Uterus (tissue), 4 donors: ENCODE data around the gene HIGD1A. TPM values are rescaled to one million over a fixed set of nuclear protein-coding genes. Genes with fewer than 3 reads are reported as not detected.

Experiments used
- DNase-seq, 2 donors: peaks; one replicate each; pipeline ENCODE4 v3.0.0-alpha.2; 2019 to 2020
- H3K27ac ChIP-seq, 2 donors: fragments of 200-600 bp; sonication (generic); 1 replicate in 1 of 2; 2 replicates in 1 of 2; pipeline ENCODE4 v1.5.1; 2016 to 2018
- H3K27me3 ChIP-seq, 2 donors: fragments of 200-600 bp; sonication (generic); one replicate each; pipeline ENCODE4 v1.5.1; 2018 to 2019; ENCODE audit warnings: control low read depth in 1 of 2
- H3K36me3 ChIP-seq, 2 donors: fragments of 200-600 bp; sonication (generic); one replicate each; pipeline ENCODE4 v1.5.1; 2019; ENCODE audit warnings: control low read depth in 1 of 2
- H3K4me1 ChIP-seq, 2 donors: fragments of 200-600 bp; sonication (generic); one replicate each; pipeline ENCODE4 v1.5.1; 2018 to 2019; ENCODE audit warnings: control low read depth in 1 of 2
- H3K4me3 ChIP-seq, 2 donors: fragments of 200-600 bp; sonication (generic); 1 replicate in 1 of 2; 2 replicates in 1 of 2; pipeline ENCODE4 v1.5.1; 2018 to 2019; ENCODE audit warnings: mild to moderate bottlenecking in 1 of 2
- H3K9me3 ChIP-seq, 2 donors: fragments of 200-600 bp; sonication (generic); one replicate each; pipeline ENCODE4 v1.5.1; 2019; ENCODE audit warnings: control low read depth in 1 of 2
- CTCF ChIP-seq, 4 experiments: fragments of 200-600 bp in 2 of 4; fragments of 450-650 bp in 2 of 4; sonication (generic) in 2 of 4; IDR thresholded peaks; one replicate each; pipeline ENCODE4 v1.5.1; 2016 to 2019; ENCODE audit warnings: antibody characterized with exemption in 4 of 4, mild to moderate bottlenecking in 2 of 4, moderate library complexity in 1 of 4
- POLR2A ChIP-seq, 2 donors: fragments of 450-650 bp; IDR thresholded peaks; one replicate each; pipeline ENCODE4 v1.6.1; 2016; ENCODE audit warnings: antibody characterized with exemption in 2 of 2, mild to moderate bottlenecking in 1 of 2, moderate library complexity in 1 of 2
- intact Hi-C: fragments of 100-400 bp; cut with DNase I; formaldehyde crosslinking; loops from one replicate; pipeline ENCODE4 v1.15.1; 2023; ENCODE audit warnings: low total_unique reads
- total RNA-seq, 4 donors: library from RNA; depleted of rRNA in 3 of 4; stranded (reverse); fragments of >200 nt in 3 of 4; gene quantifications; one replicate each; pipeline versions ENCODE4 v1.1.0 to v1.2.4, GENCODE V29; 2014 to 2023
- donor health status: DM: yes; HTN: yes; CAD: no.

HIGD1A gene
- total RNA-seq, 4 donors from 2014 or later, result 65.3 to 234 (median 103) TPM

GRCh38 chr3:42800251-42800650, 4.0 kb downstream of the HIGD1A start:
- H3K9me3 ChIP-seq, result no peaks in the 10 kb centered on the region
- no peak overlapping the region for H3K27ac ChIP-seq
- no peak overlapping the region for H3K4me3 ChIP-seq
- H3K27me3 ChIP-seq, result no peaks in the 10 kb centered on the region
- TF ChIP-seq POLR2A (IDR thresholded peaks at IDR 0.05), result no peak
- TF ChIP-seq CTCF (IDR thresholded peaks at IDR 0.05), result no peak
- DNase-seq, result no peak
- intact Hi-C loops, result no loop called here
- H3K36me3 ChIP-seq, result no peaks in the 10 kb centered on the region
- peaks cover 0 to 13% of the 10 kb centered on the region in 2 donors for H3K4me1 ChIP-seq

DNA sequence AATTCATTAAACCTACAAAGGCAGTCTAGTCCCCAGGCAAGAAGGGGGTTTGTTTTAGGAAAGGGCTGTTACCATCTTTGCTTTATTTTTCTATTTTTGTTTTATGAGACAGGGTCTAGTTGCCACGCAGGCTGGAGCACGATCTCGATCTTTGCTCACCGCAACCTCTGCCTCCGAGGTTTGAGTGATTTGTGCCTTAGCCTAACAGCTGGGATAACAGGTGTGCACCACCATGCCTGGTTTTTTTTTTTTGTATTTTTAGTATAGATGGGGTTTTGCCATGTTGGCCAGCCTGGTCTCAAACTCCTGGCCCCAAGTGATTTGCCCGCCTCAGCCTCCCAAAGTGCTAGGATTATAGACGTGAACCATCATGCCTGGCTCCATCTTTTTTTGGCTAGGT, 4.9 kb downstream of the HIGD1A start:
- no peak overlapping the region for H3K27ac ChIP-seq
- H3K4me1 ChIP-seq, result peaks cover 0 to 13% of the 10 kb centered on the region in 2 donors
- no peak overlapping the region for H3K4me3 ChIP-seq
- intact Hi-C loops, result no loop called here
- no peak for DNase-seq
- no peaks in the 10 kb centered on the region for H3K9me3 ChIP-seq
- no peaks in the 10 kb centered on the region for H3K27me3 ChIP-seq
- no peaks in the 10 kb centered on the region for H3K36me3 ChIP-seq
- no peak for TF ChIP-seq POLR2A (IDR thresholded peaks at IDR 0.05)
- no peak for TF ChIP-seq CTCF (IDR thresholded peaks at IDR 0.05)

DNA sequence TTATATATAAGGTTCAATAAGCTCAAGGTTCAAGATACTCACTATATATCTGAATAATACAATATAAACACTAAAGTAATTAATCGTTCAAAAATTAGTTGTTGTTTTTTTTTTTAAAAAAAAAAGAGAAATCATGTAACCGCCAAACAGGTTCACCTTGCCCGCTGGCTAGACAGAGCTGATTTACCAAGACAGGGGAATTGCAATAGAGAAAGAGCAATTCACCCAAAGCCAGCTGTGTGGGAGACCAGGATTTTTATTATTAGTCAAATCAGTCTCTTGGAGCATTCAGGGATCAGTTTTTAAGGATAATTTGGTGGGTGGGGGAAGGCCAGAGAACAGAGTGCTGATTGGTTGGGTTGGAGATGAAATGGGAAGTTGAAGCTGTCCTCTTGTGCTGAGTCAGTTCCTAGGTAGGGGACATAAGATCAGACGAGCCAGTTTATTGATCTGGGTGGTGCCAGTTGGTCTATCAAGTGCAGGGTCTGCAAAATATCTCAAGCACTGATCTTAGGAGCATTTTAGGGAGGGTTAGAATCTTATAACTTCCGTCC, 7.9 kb downstream of the HIGD1A start:
- no peak for DNase-seq
- TF ChIP-seq CTCF (IDR thresholded peaks at IDR 0.05) (no peak), POLR2A (IDR thresholded peaks at IDR 0.05) (no peak)
- no peaks in the 10 kb centered on the region for H3K36me3 ChIP-seq
- intact Hi-C loops, result no loop called here
- no peaks in the 10 kb centered on the region for H3K27me3 ChIP-seq
- H3K9me3 ChIP-seq, result no peaks in the 10 kb centered on the region
- no peak overlapping the region for H3K27ac ChIP-seq
- no peaks in the 10 kb centered on the region for H3K4me1 ChIP-seq
- no peak overlapping the region for H3K4me3 ChIP-seq

DNA sequence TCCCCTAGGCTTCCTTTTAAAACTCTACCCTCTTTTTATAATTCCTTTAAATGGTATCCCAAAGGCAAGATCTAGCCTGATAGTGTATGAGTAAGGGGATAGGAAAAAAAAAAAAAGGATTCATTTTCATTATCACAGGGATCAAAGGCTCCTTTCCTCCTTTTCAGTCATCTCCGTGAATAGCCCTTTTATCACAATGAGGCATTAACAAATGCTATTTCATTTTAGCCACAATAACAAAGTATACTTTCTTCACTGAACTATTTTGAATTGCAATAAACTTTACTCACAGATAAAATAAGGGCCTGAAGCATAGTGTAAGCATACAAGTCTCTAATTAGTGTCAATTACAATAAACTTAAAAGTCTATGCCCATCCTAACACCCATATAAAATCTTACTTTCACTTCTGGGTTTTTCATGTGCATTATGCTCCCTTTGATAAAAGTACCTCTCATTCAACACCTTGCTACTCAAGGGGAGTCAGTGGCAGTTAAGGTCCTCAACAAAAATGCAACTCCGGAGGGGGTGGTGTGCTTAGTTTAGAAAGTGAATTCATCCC, 8.6 kb downstream of the HIGD1A start:
- Histone ChIP-seq H3K27me3 (no peaks in the 10 kb centered on the region), H3K27ac (no peak overlapping the region), H3K9me3 (no peaks in the 10 kb centered on the region), H3K36me3 (no peaks in the 10 kb centered on the region), H3K4me3 (no peak overlapping the region), H3K4me1 (no peaks in the 10 kb centered on the region)
- DNase-seq, result no peak
- intact Hi-C loops, result no loop called here
- TF ChIP-seq CTCF (IDR thresholded peaks at IDR 0.05) (no peak), POLR2A (IDR thresholded peaks at IDR 0.05) (no peak)

DNA sequence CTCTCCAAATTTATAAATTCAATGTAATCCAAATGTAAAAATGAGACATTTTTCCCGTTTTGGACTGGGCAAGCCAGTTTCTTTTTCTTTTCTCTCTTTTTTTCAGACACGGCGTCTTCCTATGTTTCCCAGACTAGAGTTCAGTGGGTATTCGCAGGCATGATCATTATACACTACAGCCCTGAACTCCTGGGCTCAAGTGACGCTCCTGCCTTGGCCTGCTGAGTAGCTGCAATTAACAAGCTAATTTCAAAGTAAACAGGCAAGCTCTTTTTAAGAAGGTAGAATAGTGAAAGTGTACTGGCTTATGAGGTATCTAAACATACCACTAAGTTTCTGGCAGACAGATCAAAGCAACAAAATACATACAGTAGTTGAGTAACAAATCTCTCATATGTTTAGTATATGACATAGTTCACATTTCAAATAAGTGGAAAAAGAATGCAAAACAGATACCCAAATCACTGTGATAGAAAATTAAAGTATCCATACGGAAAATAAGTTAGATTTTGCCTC, 13.5 kb downstream of the HIGD1A start:
- H3K27me3 ChIP-seq, result no peaks in the 10 kb centered on the region
- intact Hi-C loops, result no loop called here
- no peaks in the 10 kb centered on the region for H3K4me1 ChIP-seq
- H3K27ac ChIP-seq, result no peak overlapping the region
- TF ChIP-seq CTCF (IDR thresholded peaks at IDR 0.05), result no peak
- no peak for TF ChIP-seq POLR2A (IDR thresholded peaks at IDR 0.05)
- no peak for DNase-seq
- H3K4me3 ChIP-seq, result no peak overlapping the region
- H3K36me3 ChIP-seq, result no peaks in the 10 kb centered on the region
- no peaks in the 10 kb centered on the region for H3K9me3 ChIP-seq
